ENCODE data around the gene CAPN15. TPM values are rescaled to one million over a fixed set of nuclear protein-coding genes. Genes with fewer than 3 reads are reported as not detected.
A peak's percentile ranks its signal among the peaks of the same experiment; 100 is the strongest.

CAPN15 gene
- total and polyA plus RNA-seq, 9 of the 15 experiments (the other 6 are each of a cell fraction or from before 2014, with no cell fraction given): 0.62 to 111 (median 14.2) TPM

- TF ChIP-seq SIX5 (IDR thresholded peaks at IDR 0.05; ENCODE audit: borderline replicate concordance in 1 of 2, insufficient read depth in 1 of 2, low read depth in 1 of 2, low read length in 2 of 2): no peak
- TF ChIP-seq ZNF830 (CRISPR knock-in tag; IDR thresholded peaks at IDR 0.05): no peak
- TF ChIP-seq NR1H2 (CRISPR knock-in tag; IDR thresholded peaks at IDR 0.05): no peak
- no peak for TF ChIP-seq RBM14 (IDR thresholded peaks at IDR 0.05; ENCODE audit: borderline replicate concordance, insufficient read depth, low read depth, low read length)
- 0 out of 2 replicates have a peak, but pooled peaks have one; percentile 49 for TF ChIP-seq E2F1 (CRISPR knock-in tag; IDR thresholded peaks at IDR 0.05)
- TF ChIP-seq, protein P1, sequence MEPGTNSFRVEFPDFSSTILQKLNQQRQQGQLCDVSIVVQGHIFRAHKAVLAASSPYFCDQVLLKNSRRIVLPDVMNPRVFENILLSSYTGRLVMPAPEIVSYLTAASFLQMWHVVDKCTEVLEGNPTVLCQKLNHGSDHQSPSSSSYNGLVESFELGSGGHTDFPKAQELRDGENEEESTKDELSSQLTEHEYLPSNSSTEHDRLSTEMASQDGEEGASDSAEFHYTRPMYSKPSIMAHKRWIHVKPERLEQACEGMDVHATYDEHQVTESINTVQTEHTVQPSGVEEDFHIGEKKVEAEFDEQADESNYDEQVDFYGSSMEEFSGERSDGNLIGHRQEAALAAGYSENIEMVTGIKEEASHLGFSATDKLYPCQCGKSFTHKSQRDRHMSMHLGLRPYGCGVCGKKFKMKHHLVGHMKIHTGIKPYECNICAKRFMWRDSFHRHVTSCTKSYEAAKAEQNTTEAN (CRISPR knock-in tag; IDR thresholded peaks at IDR 0.05): no peak
- no peak for TF ChIP-seq SLC30A9 (CRISPR knock-in tag; IDR thresholded peaks at IDR 0.05)
- TF ChIP-seq GATA2 (CRISPR knock-in tag; IDR thresholded peaks at IDR 0.05): peak; percentile 80
- TF ChIP-seq POLR2A (conservative IDR thresholded peaks at IDR 0.05): no peak; the same call in 1 of the 2 replicates
- TF ChIP-seq ARID2 (IDR thresholded peaks at IDR 0.05): peak; percentile 59; the same call in 1 of the 2 replicates
- peak; percentile 89 for TF ChIP-seq ZFX (CRISPR knock-in tag; IDR thresholded peaks at IDR 0.05)
- TF ChIP-seq NEUROD1 (IDR thresholded peaks at IDR 0.05; ENCODE audit: borderline replicate concordance, low read depth, low read length, partially characterized antibody): peak; percentile 55
- peak; percentile 94 for TF ChIP-seq XRCC5 (IDR thresholded peaks at IDR 0.05; ENCODE audit: low read depth, low read length)
- TF ChIP-seq RAD21 (CRISPR knock-in tag; conservative IDR thresholded peaks at IDR 0.05 in 1 of 2, IDR thresholded peaks at IDR 0.05 in 1 of 2): peak; percentile 88 to 92
- TF ChIP-seq SAFB (IDR thresholded peaks at IDR 0.05; ENCODE audit: borderline replicate concordance, low read depth, low read length): 0 out of 2 replicates have a peak, but pooled peaks have one; percentile 52
Observed at GRCh38 chr16:578870-579405, 51.4 kb downstream of the CAPN15 start (continued).

All from K562 (cell line).